Left forelimb (tissue), 1 donor: ENCODE measurements around the gene ADAMTS18.

Source experiments
- DNase-seq: peaks from one replicate; pipeline ENCODE4 v3.0.0-alpha.2; 2018; ENCODE audit warnings: low spot score

Gene ADAMTS18

DNA sequence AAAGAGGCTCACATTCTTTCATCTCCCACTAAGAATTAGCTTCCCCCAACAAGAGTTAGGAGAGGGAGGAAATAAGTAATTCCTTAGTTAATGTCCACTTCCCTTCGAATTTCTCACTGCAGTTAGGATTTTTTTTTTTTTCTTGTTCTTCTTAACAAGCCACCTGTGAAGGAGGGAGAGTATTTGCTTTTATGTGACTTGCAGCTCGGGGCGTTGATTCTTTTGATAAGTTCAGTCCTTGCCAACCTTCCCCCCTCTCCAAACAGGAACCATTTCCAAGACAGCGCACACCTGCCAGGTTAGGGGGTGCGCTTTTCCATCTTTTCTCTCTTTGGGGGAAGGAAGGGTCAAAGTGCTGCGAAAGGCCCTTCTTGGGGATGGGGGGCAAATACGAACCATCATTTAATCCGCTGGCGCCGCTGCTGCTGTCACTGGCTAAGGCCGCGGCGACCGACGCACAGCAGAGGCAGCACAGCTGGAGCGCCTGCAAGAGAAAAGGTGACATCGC, 758 bp downstream of the ADAMTS18 start:
- no peak for DNase-seq

DNA sequence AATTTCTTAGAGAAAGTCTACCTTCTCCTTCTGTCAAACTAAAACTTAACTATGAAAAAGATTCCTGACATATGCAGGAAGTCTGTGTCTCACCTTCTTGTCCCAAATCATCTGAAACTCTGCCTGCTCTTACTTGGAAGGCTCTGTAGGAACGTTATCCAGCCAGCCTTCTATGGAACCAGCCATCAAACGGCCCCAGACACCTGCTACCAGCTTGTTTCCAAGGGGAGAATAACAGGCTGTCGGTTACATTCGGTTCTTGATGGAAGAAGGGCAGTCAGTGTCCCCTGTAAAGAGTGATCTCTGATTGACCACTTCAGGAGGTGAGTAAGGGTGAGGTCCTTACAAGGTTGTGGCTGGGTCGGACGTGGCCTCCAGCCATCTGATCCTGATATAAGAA, 1.7 kb downstream of the ADAMTS18 start:
- no peak for DNase-seq

DNA sequence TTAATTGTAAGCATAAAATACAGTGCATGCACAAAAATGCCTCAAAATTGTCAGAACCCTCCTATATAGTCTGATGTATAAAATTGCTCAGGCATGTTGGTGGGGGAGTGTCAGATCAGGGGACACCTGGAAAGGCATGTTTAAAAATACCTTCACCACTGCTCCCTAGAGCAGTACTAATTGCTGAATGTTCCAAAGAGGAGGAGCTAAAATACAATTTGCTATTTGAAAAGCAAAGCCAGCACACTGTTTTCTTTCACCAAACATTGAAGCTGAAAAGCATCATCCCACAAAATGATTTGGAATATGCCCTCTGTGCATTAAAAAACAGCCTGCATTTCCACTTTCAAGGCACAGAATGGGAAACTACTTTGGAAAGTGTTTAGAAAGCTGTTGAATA, 2.6 kb downstream of the ADAMTS18 start:
- no peak for DNase-seq

DNA sequence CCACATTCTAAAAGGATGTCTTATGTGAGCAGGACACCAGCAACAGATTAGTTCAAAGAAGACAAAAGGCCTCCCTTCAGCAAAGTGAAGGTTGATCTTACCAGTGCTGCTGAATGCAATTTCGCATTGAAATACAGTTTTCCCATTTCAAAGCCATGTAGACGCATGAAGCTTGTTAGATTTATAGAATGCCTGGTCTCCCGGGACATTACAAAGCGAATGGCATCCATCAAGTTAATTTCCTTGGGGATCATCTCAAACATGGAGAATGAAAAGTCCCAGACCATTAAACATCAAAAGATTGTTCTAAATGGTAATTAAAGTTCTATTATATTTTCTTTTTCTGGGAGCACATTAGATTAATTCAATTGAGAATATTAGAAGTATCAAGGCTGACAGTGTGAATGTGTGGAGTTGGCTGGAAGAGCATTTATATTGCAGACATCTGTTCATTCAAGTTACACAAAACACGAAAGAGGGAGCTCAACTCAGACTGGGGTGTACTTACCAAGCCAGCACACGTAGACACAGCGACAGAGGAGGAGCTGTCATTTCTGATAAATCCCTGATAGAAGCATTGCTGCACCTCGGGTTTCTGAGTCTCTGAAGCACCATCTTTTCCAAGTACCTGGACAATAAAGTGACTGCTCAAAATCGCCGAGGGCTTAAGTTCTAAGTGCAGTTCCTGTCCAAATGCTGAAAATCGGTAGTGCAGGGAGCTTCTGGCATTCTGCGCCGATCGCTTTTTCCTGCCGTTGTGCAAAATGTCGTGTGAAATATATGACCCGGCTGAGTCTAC, 3.8 kb downstream of the ADAMTS18 start:
- no peak for DNase-seq

DNA sequence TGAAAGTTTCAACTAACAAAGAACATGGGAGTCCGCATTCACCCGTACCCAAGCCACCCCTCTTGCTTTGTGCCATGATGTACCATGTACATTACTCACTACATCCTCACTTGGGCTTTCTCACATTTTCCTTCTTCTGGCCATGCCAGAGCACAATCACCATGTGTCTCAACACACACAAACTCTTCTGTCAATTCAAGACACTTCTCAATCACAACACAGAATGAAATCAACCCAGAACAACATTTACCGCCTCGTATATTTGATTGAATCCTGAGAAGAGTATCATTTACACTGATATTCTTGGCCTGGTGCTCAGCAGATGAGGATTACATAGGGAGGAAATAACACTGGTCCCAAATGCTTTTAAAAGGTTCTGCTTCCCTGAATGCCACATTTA, 4.5 kb downstream of the ADAMTS18 start:
- DNase-seq, result no peak

DNA sequence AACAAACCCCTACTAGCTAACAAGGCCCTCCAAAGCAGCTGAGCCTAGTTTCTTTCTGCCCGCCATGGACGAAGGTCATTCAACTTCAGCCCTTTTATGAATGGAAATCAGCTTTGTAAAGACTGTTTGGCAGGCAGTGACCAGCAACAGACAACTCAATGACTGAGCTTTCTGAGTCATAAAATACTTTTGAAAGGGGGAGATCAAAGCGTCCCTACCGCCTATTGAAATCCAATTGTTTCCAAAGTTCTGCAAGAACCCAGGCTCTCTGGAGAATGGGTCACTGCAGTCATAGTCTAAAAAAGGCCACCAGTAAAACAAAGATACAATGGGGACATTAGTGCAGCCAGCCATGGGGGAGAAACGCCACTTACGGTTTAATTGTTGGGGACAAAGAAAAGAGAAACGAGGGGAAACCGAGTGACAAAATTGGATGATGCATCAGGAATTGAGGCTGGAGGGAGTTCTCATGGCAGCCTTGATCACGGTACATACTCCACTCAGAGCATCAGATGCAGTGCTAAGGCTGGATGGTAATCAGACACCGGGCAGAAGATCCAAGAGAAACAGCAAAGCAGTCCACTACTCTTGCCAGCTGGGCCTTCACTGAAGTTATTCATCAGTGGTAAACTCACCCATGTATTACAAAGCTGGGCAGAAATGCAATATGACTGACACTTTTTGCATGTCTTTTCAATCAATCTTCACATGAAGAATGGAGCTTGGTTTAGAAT, 9.8 kb downstream of the ADAMTS18 start:
- DNase-seq, result no peak

DNA sequence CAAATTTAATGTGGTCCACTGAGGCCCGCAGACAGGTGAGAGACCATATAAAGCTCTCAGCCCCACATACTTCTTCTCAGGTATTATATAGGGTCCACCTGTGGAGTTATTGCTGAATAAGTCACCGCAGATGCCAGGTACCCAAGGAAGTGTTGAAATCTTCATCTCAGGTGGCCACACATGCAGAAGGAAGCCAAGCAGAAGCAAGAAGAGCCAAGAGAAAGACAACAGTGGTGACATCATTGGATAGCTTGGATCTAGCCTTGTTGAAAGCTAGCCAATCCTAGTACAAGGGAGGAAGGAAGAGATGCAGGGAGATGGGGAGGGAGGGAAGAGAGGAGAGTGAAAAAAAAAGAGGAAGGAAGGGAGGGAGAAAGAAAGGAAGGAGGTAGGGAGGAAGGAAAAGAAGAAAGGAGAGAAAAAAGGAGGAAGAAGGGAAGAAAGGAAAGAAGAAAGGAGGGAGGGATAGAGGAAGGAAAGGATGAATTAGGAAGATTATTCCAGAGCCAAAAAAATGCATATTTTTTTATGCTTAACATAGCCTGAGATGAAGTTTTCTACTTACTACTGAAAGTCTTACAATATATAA, 12.5 kb downstream of the ADAMTS18 start:
- no peak for DNase-seq

DNA sequence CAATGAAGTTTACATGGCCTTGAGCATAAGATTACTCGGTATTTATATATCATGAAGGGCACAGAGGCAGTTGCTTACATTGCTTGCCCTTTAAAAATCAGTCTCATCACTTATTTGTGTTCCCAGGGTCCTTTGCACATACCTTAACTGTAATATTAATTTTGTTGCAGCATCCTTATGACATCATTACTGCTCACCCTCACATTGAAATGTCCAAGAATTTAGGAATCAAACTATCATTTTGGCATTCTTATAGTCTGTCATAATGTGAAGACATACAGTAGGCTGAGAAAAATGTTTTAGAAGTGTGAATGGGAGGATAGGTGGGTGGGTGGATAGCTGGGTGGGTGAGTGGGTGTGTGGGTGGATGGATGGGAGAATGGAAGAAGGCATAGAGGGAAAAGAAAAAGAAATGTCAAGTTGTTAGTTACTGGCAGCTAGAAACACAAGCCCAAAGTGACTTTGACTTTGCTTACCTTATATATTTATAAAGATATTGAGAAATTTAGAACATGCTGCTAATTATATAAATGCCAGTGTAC, 17.8 kb downstream of the ADAMTS18 start:
- DNase-seq, result no peak

DNA sequence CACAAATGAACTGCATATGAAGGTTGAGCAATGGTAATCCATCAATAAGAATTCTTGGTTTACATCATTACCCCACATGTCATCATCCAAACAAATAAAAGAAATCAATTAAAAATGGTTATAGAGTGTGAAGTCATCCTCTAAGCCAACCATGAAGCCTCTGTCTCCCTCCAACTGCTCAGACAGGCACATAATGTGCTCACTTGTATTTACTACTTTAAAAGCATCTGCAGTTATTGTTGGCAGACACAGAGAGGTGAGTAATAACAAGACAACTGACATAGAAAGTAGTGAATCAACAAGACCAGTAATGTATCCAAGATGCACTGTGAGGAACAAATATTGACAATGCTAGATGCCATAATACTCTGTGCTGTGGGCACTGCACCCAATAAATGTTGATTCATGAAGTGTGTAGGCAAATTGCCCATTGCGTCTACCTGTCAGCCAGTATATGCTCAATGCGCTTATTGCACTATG, 20.0 kb downstream of the ADAMTS18 start:
- no peak for DNase-seq

DNA sequence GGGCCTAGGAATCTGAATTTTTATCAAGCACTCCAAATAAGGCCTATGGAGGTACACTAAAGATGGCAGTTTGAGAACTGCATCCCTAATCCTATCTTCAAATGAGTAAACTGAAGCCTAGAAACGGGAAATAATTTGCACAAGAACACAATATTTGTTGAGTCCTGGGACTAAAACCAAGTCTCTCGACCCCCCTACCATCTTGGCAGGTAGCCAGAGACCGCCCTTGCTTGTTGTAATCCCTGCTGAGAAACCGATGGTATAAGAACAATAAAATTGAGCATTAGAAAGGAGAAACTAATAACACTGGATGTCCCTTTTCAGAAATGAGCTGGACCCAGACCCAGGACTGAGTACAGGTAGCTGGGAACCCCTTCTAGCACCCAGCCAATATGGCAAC, 24.4 kb downstream of the ADAMTS18 start:
- no peak for DNase-seq

DNA sequence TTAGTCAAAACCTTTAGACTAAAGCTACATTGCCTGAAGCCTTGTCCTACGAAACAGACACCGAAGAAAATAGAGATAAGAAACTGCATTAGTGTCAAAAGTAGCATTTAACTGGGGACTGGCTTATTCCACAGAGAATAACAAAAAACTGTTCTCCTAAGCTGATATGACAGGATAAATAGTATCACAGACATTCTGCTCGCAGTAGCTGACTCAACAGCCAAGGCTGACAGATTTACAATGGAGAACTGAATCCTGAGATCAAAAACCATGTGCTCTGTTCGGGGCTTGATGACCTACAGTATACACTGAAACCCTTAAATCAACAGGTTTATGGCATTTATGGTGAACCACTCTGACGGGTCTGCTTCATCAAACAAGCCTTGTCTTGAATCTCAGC, 25.5 kb downstream of the ADAMTS18 start:
- no peak for DNase-seq

DNA sequence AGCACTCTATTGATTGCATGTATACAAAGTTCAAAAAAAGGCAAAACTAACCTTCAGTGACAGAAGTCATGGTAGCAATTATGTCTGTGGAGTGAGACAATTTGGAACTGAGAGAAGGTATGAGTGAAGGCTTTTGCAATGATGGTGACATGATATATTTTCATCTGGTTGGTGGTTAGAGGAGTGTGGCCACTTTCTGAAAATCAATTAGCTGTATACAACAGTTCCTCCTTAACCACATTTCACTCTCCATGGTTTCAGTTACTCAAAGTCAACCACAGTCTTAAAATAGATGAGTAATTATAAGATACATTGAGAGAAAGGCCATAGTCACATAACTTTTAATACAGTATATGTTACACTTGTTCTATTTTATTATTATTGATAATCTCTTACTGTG, 26.2 kb downstream of the ADAMTS18 start:
- no peak for DNase-seq

DNA sequence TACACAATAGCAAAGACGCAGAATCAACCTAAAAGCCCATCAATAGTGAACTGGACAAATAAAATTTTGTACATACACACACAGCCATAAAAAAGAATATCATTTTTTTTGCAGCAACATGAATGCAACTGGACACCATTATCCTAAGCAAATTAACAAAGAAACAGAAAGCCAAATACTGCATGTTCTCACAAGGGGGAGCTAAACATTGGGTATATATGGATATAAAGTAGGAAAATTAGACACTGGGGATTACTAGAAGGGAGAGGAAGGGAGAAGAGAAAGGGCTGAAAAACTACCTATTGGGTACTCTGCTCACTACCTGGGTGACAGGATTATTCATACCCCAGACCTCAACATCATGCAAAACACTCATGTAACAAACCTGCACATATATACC, 28.2 kb downstream of the ADAMTS18 start:
- no peak for DNase-seq

DNA sequence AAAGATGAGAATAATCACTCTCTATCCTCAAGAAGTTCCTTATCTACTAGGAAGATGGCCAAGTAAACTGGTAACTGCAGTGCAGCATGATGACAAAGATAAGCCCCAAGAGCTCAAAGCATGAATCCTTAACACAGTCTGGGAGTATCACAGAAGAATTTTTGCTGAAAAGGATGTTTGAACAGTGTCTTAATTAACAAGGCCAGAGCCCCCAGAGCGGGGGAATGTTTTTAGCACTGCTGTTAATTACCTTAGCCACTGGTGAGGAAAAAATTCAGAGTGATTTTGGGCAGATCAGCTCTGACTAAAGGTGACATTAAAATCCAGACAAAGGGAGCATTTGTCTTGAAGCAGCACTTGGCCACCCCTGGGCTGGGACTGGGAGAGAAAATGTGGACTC, 30.1 kb downstream of the ADAMTS18 start:
- DNase-seq, result no peak

DNA sequence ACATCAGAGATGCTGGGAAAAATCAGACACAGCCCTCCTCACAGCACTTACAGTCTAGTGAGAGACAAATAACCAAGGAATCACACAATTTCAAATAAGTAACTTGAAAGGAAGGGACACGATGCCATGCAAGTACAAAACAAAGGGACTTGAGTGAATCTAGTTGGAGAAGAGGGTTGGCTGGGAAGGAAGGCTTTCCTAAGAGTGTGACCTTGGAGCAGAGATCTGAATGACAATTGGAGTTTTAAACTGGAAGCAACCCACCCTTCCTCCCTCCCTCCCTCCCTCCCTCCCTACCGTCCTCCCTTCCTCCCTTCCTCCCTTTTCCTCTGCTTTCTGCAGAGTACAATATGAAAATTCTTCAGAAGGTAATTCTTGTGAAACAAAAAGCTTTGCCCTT, 31.1 kb downstream of the ADAMTS18 start:
- no peak for DNase-seq

DNA sequence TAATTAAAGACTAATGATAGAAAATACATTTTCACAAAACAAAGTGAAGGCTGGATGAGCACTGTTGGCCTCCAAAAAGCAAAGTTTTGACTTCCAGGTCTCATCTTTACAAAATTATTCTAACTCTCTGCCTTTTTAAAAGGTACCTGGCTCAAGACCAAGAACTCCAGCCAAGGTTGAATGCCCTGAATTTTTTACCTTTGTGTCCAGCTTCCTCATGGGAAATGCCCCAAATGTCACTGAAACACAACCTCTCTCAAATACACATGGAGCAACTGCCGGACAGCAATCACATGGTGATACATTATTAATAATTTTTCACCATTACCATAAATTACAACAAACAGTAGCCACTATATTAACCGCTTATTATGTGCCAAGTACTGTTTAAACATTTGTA, 32.2 kb downstream of the ADAMTS18 start:
- DNase-seq, result no peak

DNA sequence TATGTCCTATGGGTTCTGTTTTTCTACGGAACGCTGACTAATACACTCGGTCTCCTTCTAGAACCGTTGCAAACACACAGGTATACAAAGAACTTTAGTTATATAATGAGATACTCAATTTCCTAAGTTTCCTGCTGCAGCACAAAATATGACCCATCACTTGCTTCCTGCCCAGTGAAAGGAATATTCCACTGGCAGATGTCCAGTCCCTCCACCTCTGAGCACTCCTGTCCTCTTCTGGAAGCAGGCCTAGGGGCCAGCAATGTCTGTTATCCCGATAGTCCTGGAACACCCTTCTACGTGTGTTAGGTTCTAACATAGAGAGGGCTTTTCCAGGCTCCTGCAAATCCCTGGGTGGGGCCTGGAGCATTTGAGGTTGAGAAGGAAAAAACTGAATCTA, 32.7 kb downstream of the ADAMTS18 start:
- no peak for DNase-seq

DNA sequence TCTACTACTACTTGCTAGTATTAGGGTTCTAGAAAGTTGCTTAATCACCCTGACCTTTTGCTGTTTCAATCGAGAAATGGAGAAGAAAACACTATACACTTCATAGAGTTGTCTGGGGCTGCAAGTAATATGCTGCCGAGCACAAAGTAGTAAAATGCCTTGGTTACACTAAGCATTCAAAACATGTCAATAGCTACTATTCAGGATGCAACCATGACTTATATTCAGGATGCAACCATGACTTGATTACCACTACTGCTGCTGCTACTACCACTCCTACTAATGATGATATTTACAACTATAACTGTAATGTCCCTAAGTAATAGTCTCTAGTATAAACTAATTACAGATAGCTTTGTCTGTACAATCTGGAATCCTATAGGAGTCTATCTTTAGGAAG, 35.3 kb downstream of the ADAMTS18 start:
- no peak for DNase-seq

DNA sequence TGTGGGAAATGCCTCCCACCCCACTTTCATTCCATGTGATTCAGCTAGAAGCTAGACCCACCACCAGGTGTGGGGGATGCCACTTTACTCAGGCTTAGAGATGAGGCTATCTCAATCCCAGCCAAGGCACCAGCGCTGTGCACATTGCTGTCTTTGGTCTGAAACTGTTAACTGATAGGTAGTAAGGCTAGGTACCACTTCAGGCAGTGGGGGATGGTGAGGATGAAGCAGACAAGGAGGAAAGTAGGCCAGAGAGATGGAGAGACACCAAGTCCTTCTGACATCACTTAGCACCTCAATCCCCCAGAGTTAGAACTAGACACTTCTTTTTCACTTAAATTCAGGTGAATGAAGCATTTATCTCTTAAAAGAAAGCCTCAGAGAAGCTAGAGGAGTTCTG, 35.8 kb downstream of the ADAMTS18 start:
- DNase-seq, result no peak

DNA sequence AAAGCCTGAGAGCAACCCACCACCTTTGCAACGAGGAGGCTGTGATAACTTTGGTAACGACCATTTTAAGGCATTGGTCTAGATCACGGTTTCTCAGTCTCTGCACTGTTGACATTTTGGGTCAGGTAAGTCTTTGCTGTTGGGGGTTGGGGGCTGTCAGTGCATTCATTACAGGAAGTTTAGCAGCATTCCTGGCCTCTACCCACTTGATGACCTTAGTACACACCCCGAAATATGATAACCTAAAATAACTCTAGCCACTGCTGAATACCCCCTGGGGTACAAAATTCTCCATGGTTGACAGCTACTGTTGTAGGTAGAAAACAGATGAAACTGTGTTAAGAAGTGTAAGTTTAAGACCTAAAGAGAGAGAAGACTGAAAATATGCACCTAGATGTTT, 36.3 kb downstream of the ADAMTS18 start:
- DNase-seq, result no peak

DNA sequence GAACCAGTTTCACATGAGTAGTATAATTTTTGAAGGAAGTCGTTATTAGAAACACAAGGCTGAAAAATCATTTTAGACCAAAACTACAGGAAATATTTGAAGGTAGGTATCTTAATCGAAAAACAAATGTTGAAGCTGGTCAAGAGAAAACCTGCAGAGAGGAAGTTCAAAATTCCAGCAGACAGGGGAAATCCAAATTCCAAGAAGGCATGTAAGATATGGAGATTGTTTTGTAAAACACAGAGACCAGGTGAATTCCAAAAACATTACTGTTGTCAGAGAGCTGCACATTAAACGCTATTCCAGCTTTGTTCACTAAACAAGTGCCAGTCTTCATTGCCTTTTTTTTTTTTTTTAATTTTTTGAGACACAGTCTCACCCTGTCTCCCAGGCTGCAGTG, 38.4 kb downstream of the ADAMTS18 start:
- DNase-seq, result no peak

DNA sequence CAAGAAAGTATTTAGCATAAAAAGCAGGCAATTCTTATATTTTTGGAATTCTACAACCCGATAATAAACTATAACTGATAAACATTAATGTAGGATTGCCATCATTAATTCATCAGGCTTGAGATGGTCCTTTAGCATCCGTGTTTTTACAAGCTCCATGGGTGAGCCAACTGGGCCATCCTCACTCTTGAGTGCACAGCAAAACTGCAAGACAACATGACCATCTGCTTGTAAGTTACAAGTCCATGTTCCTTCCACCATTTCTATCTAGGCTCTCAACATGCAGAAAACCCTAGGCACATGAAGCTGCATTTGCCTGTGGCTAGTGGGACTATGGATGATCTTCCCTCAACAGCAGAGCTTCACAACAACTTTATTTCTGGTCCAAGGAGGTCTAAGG, 40.1 kb downstream of the ADAMTS18 start:
- DNase-seq, result no peak

DNA sequence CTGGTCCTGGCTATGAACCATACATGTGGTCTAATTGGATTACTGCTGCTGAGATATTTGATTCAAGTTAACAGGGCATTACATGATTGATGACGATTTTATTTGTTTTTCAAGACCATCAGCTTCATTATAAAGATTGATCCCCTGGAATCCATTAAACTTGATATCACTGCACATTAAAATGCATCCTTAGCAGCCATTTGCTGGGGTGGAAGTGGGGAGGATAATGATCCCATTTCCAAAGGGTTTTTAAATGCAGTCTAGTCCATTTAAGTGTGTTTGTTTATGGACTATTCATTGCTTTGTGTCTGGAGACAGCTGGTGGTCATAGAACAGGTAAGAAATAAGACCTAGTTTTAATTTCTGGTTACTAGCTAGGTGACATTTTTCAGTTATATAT, 40.9 kb downstream of the ADAMTS18 start:
- no peak for DNase-seq
